Fibroblast of skin of back (primary cell): Measurements from ENCODE around the gene PDE5A.

Experiments
- DNase-seq: peaks from one replicate; pipeline ENCODE4 v3.0.0-alpha.2; 2013

PDE5A gene

GRCh38 chr4:119580293-119580692 is 48.3 kb downstream of the PDE5A start:
- DNase-seq = no peak

GRCh38 chr4:119579823-119580222 is 48.8 kb downstream of the PDE5A start:
- DNase-seq = no peak

- peak; percentile 59 for DNase-seq
These were observed 58.2 kb downstream of the PDE5A start for GRCh38 chr4:119570401-119570800.

GRCh38 chr4:119564106-119564505 is 64.5 kb downstream of the PDE5A start:
- no peak for DNase-seq

GRCh38 chr4:119559044-119559647 is 69.5 kb downstream of the PDE5A start:
- peak; percentile 68 for DNase-seq

GRCh38 chr4:119550857-119551532 is 77.6 kb downstream of the PDE5A start:
- peak; percentile 53 for DNase-seq

GRCh38 chr4:119549639-119550038 is 79.0 kb downstream of the PDE5A start:
- no peak for DNase-seq

- peak; percentile 42 for DNase-seq
These were observed 84.8 kb downstream of the PDE5A start for GRCh38 chr4:119543779-119544178.

GRCh38 chr4:119543187-119543586 is 85.4 kb downstream of the PDE5A start:
- no peak for DNase-seq

GRCh38 chr4:119540249-119540648 is 88.4 kb downstream of the PDE5A start:
- DNase-seq = no peak

- no peak for DNase-seq
These were observed 91.0 kb downstream of the PDE5A start for GRCh38 chr4:119537586-119537985.

GRCh38 chr4:119536572-119537528 is 91.8 kb downstream of the PDE5A start:
- no peak for DNase-seq

- no peak for DNase-seq
These were observed 96.3 kb downstream of the PDE5A start for GRCh38 chr4:119532319-119532718.

GRCh38 chr4:119529788-119530187 is 98.8 kb downstream of the PDE5A start:
- DNase-seq = no peak

GRCh38 chr4:119526786-119527550 is 101.6 kb downstream of the PDE5A start:
- DNase-seq = peak; percentile 34

- no peak for DNase-seq
These were observed 102.6 kb downstream of the PDE5A start for GRCh38 chr4:119525771-119526712.

- peak; percentile 84 for DNase-seq
These were observed 103.4 kb downstream of the PDE5A start for GRCh38 chr4:119525005-119525749.

- no peak for DNase-seq
These were observed 105.2 kb downstream of the PDE5A start for GRCh38 chr4:119523399-119523798.

- DNase-seq = no peak
These were observed 107.3 kb downstream of the PDE5A start for GRCh38 chr4:119521268-119521667.

- no peak for DNase-seq
These were observed 109.6 kb downstream of the PDE5A start for GRCh38 chr4:119518915-119519410.
